HepG2 (cell line): ENCODE measurements around the gene ETNK1.

Experiments used
- GABPA ChIP-seq, 2 experiments: IDR thresholded peaks; 2 replicates each; pipeline ENCODE4 v1.6.1; 2011 to 2016; ENCODE audit warnings: low read depth in 2 of 2, low read length in 1 of 2, missing biosample characterization in 1 of 2, missing genetic modification characterization in 1 of 2
- KLF15 ChIP-seq: sonication (generic); formaldehyde crosslinking; IDR thresholded peaks from 2 replicates; pipeline ENCODE4 v1.8.1; 2023; ENCODE audit warnings: borderline replicate concordance, mild to moderate bottlenecking, inconsistent platforms, missing genetic modification reagents, mixed read lengths
- NFE2L2 ChIP-seq: fragments of 150-350 bp; IDR thresholded peaks from 2 replicates; pipeline ENCODE4 v1.6.1; 2014; ENCODE audit warnings: low read length
- NFIC ChIP-seq: IDR thresholded peaks from 2 replicates; pipeline ENCODE4 v1.6.1; 2012; ENCODE audit warnings: mild to moderate bottlenecking, low read length, inconsistent platforms
- NFKB2 ChIP-seq: sonication (generic); formaldehyde crosslinking; IDR thresholded peaks from 2 replicates; pipeline ENCODE4 v1.4.0; 2020; ENCODE audit warnings: missing genetic modification reagents, borderline replicate concordance
- SMARCC2 ChIP-seq: fragments of 450-650 bp; IDR thresholded peaks from 2 replicates; pipeline ENCODE4 v1.6.1; 2017; ENCODE audit warnings: antibody characterized with exemption, mild to moderate bottlenecking
- TAF1 ChIP-seq: sonication (generic); formaldehyde crosslinking; IDR thresholded peaks from 2 replicates; pipeline ENCODE4 v1.4.0; 2020; ENCODE audit warnings: missing genetic modification reagents
- YY1 ChIP-seq: IDR thresholded peaks from 2 replicates; pipeline ENCODE4 v1.6.1; 2011; ENCODE audit warnings: low read length, low read depth, moderate library complexity, mild to moderate bottlenecking; ENCODE audit not compliant: insufficient read depth, insufficient replicate concordance
- TF ChIP-seq, protein P1 (sequence below): sonication (generic); formaldehyde crosslinking; IDR thresholded peaks from 2 replicates; pipeline ENCODE4 v1.5.0; 2020; ENCODE audit warnings: mild to moderate bottlenecking, missing genetic modification reagents, moderate library complexity
- TF ChIP-seq, protein P2 (sequence below): sonication (generic); formaldehyde crosslinking; IDR thresholded peaks from 2 replicates; pipeline ENCODE4 v1.5.1; 2020; ENCODE audit warnings: mild to moderate bottlenecking, missing genetic modification reagents
- TF ChIP-seq, protein P3 (sequence below): sonication (generic); formaldehyde crosslinking; IDR thresholded peaks from 2 replicates; pipeline ENCODE4 v1.4.0; 2020; ENCODE audit warnings: missing genetic modification reagents
- TF ChIP-seq, protein P4 (sequence below): sonication (generic); formaldehyde crosslinking; IDR thresholded peaks from 2 replicates; pipeline ENCODE4 v1.4.0; 2020; ENCODE audit warnings: mild to moderate bottlenecking, missing genetic modification reagents
- TF ChIP-seq, protein P5 (sequence below), 2 experiments: sonication (generic) in 1 of 2; formaldehyde crosslinking in 1 of 2; IDR thresholded peaks; 2 replicates each; pipeline versions ENCODE4 v1.5.1 to v1.6.1; 2011 to 2020; ENCODE audit warnings: borderline replicate concordance in 1 of 2, low read depth in 1 of 2, low read length in 1 of 2, mild to moderate bottlenecking in 1 of 2, missing genetic modification reagents in 1 of 2, moderate library complexity in 1 of 2

DNA sequence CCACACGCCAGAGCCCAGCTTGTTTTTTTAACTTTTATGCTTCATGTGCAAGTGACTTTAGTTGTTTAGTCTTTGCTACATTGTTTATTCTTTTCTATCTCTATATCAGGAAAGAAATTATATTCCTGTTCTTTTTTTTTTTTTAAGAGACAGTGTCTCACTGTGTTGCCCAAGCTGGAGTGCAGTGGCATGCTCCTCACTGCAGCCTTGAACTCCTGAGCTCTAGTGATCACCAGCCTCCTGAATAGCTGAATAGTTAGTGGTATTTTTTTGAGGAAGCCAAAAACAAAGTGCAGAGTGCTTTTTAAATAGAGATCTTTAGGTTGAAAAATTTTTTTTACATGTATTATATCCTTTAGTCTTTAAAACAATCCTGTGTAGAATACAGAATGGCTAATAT, 58.2 kb downstream of the ETNK1 start:
- TF ChIP-seq GABPA (IDR thresholded peaks at IDR 0.05; ENCODE audit: low read depth, low read length) (no peak), GABPA (CRISPR knock-in tag; IDR thresholded peaks at IDR 0.05; ENCODE audit: low read depth) (no peak), NFIC (no peak), KLF15 (CRISPR knock-in tag) (no peak), TAF1 (CRISPR knock-in tag) (no peak), SMARCC2 (no peak), NFE2L2 (no peak), YY1 (no peak), NFKB2 (CRISPR knock-in tag) (no peak)
- TF ChIP-seq, protein P1, sequence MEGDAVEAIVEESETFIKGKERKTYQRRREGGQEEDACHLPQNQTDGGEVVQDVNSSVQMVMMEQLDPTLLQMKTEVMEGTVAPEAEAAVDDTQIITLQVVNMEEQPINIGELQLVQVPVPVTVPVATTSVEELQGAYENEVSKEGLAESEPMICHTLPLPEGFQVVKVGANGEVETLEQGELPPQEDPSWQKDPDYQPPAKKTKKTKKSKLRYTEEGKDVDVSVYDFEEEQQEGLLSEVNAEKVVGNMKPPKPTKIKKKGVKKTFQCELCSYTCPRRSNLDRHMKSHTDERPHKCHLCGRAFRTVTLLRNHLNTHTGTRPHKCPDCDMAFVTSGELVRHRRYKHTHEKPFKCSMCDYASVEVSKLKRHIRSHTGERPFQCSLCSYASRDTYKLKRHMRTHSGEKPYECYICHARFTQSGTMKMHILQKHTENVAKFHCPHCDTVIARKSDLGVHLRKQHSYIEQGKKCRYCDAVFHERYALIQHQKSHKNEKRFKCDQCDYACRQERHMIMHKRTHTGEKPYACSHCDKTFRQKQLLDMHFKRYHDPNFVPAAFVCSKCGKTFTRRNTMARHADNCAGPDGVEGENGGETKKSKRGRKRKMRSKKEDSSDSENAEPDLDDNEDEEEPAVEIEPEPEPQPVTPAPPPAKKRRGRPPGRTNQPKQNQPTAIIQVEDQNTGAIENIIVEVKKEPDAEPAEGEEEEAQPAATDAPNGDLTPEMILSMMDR (CRISPR knock-in tag): no peak
- TF ChIP-seq, protein P2, sequence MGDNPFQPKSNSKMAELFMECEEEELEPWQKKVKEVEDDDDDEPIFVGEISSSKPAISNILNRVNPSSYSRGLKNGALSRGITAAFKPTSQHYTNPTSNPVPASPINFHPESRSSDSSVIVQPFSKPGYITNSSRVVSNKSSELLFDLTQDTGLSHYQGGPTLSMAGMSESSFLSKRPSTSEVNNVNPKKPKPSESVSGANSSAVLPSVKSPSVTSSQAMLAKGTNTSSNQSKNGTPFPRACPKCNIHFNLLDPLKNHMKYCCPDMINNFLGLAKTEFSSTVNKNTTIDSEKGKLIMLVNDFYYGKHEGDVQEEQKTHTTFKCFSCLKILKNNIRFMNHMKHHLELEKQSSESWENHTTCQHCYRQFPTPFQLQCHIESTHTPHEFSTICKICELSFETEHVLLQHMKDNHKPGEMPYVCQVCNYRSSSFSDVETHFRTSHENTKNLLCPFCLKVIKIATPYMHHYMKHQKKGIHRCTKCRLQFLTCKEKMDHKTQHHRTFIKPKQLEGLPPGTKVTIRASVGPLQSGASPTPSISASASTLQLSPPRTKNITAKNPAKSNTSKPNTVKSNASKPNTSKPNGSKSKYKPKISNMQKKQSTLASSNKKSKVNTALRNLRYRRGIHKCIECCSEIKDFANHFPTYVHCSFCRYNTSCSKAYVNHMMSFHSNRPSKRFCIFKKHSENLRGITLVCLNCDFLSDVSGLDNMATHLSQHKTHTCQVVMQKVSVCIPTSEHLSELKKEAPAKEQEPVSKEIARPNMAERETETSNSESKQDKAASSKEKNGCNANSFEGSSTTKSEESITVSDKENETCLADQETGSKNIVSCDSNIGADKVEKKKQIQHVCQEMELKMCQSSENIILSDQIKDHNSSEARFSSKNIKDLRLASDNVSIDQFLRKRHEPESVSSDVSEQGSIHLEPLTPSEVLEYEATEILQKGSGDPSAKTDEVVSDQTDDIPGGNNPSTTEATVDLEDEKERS (CRISPR knock-in tag): no peak
- TF ChIP-seq, protein P3, sequence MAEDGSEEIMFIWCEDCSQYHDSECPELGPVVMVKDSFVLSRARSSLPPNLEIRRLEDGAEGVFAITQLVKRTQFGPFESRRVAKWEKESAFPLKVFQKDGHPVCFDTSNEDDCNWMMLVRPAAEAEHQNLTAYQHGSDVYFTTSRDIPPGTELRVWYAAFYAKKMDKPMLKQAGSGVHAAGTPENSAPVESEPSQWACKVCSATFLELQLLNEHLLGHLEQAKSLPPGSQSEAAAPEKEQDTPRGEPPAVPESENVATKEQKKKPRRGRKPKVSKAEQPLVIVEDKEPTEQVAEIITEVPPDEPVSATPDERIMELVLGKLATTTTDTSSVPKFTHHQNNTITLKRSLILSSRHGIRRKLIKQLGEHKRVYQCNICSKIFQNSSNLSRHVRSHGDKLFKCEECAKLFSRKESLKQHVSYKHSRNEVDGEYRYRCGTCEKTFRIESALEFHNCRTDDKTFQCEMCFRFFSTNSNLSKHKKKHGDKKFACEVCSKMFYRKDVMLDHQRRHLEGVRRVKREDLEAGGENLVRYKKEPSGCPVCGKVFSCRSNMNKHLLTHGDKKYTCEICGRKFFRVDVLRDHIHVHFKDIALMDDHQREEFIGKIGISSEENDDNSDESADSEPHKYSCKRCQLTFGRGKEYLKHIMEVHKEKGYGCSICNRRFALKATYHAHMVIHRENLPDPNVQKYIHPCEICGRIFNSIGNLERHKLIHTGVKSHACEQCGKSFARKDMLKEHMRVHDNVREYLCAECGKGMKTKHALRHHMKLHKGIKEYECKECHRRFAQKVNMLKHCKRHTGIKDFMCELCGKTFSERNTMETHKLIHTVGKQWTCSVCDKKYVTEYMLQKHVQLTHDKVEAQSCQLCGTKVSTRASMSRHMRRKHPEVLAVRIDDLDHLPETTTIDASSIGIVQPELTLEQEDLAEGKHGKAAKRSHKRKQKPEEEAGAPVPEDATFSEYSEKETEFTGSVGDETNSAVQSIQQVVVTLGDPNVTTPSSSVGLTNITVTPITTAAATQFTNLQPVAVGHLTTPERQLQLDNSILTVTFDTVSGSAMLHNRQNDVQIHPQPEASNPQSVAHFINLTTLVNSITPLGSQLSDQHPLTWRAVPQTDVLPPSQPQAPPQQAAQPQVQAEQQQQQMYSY (CRISPR knock-in tag): no peak
- TF ChIP-seq, protein P4, sequence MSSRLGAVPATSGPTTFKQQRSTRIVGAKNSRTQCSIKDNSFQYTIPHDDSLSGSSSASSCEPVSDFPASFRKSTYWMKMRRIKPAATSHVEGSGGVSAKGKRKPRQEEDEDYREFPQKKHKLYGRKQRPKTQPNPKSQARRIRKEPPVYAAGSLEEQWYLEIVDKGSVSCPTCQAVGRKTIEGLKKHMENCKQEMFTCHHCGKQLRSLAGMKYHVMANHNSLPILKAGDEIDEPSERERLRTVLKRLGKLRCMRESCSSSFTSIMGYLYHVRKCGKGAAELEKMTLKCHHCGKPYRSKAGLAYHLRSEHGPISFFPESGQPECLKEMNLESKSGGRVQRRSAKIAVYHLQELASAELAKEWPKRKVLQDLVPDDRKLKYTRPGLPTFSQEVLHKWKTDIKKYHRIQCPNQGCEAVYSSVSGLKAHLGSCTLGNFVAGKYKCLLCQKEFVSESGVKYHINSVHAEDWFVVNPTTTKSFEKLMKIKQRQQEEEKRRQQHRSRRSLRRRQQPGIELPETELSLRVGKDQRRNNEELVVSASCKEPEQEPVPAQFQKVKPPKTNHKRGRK (CRISPR knock-in tag): no peak
- TF ChIP-seq, protein P5, sequence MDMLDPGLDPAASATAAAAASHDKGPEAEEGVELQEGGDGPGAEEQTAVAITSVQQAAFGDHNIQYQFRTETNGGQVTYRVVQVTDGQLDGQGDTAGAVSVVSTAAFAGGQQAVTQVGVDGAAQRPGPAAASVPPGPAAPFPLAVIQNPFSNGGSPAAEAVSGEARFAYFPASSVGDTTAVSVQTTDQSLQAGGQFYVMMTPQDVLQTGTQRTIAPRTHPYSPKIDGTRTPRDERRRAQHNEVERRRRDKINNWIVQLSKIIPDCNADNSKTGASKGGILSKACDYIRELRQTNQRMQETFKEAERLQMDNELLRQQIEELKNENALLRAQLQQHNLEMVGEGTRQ (IDR thresholded peaks at IDR 0.05; ENCODE audit: low read depth, low read length): no peak
- TF ChIP-seq, protein P5 (CRISPR knock-in tag; IDR thresholded peaks at IDR 0.05; ENCODE audit: borderline replicate concordance): no peak
